CD4-positive, alpha-beta T cell treated with Interleukin-1 beta for 1 hour (primary cell): ENCODE measurements around the gene FUT3.
"Not testable (repeated sequence)": the region's sequence is repeated elsewhere in the genome, so short reads cannot be mapped to it uniquely, and the experiment has no call there.

Experiments
- DNase-seq, 2 donors: peaks; one replicate each; pipeline ENCODE4 v3.0.0-alpha.2; 2020 to 2022

Gene FUT3

DNA sequence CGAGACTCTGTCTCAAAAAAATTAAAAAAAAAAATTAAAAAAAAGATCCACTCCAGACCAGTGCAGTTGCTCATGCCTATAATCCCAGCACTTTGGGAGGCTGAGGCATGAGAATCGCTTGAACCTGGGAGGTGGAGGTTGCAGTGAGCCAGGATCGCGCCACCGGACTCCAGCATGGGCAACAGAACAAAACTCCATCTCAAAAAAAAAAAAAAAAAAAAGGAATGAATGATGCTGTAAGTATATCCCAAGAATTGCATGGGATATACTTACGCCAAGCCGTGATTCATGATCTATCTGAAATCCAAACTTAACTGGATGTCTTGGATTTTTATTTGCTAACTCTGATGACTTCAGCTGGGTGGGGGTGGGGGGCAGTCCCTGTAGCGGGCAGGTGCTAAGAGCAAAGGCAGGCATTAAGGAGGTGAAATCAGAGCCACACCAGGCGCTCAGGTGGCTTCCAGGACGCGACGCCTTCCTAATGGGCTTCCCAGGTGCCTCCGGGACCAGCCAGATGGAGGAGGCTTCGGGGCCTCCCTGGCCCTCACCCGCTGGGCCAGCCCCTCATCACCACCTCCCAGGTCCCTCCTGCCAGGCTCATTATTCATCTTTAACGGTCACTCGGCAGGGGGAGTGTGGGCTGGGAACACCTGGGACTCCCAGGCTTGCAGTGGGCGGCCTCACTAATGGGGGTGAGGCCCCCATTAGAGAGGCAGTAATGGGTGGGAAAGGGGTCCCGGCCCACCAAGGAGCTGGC is 30.5 kb upstream of the FUT3 start:
- DNase-seq, result no peak

DNA sequence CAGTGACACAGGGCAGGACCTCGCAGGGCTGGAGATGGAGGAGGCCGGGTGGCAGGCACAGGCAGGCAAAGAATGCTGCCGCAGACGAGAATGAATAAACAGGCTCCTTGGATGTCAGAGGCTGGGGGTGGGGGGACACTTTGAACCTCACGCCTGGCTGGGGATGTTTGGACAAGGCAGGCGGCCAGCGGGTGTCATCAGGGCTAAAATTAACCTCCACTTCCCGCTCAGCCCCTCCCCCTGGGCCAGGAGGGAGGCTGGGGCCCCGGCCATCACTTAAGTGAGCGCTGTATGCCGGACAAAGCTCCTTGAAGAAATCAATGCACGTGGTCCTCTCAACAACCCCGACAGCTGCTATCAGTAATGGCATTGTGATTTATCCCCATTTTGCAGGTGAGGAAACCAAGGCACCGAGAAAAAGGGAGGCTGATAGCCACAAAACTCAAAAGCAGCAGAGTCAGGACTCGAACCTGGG is 29.4 kb upstream of the FUT3 start:
- no peak for DNase-seq

DNA sequence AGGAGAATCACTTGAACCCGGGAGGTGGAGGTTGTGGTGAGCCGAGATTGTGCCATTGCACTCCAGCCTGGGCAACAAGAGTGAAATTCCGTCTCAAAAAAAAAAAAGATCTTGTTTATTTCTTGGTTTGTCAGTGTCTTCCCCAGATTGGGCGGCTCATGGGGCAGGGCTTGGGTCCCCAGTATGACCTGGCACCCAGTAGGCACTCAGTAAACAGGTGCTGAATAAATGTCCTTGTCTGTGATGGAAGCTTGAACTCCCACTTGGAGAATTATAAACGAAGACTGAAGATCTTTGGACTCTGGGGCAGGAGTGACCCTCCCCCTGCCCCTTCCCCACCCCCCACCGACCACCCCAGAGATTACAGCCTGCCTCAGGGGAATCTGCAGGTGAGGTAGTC is 28.9 kb upstream of the FUT3 start:
- no peak for DNase-seq

DNA sequence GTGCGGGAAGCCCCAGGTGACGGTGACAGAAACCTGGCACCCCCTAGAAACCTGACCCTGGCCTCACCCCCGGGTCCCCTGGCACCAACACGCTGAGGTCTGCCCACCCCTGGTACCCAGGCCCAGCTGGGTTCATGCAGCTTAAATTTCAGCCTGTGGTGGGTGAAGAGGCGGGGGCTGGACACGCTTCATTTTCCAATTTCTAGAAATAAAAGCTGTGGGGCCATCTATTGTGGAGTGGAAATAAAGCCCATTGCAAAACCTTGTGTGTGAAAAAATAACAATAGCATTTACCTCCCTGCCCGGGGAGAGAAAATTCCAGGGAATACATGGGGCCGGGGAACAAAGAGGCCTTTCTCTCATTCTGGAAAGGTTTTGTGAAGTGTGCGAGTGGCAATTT is 26.6 kb upstream of the FUT3 start:
- DNase-seq, result no peak

DNA sequence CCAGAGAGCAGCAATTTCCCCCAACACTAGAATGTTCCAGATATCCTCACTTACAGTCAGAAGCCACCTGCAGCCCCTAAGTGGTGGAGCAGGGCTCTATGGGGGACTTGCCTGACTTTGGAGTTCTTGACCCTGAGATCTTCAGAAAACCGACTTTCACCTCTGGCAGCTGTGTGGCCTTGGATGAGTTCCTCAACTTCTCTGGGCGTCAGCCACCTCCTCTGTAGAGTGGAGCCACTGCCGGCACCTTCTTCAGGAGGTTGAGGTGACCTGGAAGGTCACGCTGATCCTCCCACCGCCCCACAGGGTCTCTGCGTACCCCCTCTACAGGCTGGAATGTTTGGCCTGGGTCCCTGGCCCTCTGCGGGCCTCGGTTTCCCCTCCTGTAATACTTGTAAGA is 26.2 kb upstream of the FUT3 start:
- no peak for DNase-seq

DNA sequence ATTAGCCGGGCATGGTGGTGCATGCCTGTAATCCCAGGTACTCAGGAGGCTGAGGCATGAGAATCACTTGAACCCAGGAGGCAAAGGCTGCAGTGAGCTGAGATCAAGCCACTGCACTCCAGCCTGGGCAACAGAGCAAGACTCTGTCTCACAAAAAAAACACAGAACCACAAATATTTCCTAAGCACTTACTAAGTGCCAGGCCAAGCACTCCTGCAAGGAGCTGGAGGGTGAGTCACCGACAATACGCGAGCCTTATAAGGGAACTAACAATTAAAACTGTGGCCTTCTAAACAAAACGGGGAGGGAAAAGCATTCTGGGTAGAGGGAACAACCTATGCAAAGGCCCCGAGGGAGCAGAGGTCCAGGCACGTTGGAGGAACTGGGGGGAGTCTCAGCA is 23.2 kb upstream of the FUT3 start:
- not testable (repeated sequence) for DNase-seq

DNA sequence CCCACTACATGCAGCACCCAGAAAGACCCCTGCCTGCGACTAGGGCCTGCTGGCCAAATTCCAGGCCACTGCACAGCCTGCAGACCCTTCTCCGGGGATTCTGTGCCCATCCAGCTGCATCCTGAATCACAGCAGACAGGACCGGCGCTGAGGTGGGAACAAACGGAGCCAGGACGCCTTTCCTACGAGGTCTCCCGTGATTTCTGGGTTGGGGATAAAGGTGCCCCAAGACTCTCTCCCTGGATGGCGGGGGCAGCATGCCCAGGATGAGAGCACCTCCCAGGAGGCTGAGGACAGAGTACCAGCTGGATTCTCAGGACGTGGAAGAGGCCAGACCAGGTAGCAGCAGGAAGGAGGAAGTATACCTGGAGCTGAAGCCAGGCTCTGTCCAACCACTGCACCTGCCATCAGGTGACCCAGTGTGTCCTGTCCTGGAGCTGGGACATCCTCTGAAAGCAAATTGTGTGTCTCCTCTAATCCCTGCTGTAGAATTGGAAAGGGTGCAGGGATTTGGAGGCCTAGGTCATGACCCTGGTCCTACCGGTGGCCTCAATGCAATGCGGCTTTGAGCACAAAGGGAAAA is 22.5 kb upstream of the FUT3 start:
- no peak for DNase-seq

DNA sequence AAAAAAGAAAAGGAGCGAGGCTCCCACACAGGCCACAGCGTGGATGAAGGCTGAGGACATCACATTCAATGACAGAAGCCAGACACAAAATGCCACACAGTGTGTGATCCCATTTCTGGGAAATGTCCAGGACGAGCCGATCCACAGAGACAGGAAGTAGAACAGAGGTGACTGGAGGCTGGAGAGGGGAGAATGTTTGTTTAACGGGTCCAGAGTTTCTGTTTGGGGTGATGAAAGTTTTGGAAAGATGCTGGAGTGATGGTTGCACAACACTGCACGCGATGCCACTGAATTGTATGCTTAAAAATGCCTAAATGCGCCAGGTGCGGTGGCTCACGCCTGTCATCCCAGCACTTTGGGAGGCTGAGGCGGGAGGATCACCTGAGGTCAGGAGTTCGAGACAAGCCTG is 19.7 kb upstream of the FUT3 start:
- no peak for DNase-seq

DNA sequence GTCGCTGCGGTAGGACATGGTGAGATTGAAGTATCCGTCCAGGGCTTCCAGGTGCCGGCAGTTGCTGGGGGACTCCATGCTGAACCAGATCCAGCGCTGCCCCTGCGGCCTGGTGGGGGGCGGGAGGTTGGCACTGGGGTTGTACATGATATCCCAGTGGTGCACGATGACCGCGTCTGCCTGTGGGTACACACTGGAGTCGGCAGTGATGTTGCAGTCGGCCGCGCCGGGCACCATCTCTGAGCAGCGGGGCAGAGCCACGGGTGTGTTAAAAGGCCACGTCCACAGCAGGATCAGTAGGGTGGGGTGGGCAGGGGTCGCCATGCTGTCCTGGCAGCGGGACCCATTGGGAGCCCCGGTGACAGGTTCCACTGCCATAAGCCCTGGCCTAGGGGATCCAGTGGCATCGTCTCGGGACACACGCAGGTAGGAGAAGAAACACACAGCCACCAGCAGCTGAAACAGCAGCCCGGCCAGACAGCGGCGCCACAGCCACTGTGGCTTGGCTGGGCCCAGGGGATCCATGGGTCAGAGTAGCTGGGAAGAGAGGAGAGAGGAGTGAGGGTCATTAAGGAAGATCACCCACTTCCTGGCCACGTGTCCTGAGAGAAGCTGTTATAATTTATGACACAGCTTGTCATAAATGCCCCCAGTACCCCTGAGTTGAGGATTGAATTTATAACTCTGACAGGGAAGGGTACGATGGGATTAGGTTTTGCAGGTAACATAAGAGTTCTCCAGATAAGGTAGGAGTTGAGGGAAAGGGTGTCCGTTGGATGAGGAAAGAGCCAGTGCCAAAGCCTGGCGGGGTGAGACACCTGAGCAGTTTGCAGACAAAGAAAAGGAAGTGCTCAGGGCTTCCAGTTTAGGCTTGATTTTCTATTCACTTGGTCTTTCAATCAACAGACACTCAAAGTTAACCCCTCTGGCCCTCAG is 16.2 kb upstream of the FUT3 start:
- no peak for DNase-seq

DNA sequence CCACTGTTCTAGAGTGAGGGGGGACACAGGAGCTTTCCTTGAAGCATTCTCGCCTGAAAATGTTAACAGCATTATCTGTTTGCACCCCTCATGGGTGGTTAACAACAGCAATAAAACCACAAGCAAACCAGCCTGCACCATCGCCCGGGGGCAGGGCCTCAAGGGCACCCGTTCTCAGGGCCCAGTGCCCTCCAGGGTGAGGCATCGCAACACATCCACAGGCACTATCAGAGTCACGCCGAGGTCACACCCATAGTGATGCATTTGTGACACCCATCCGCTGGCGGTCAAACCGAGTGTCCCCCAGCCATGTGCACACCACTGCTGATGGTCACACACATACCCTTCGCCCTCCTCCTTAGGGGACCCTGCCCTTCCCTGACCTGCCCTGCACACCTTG is 14.5 kb upstream of the FUT3 start:
- no peak for DNase-seq

DNA sequence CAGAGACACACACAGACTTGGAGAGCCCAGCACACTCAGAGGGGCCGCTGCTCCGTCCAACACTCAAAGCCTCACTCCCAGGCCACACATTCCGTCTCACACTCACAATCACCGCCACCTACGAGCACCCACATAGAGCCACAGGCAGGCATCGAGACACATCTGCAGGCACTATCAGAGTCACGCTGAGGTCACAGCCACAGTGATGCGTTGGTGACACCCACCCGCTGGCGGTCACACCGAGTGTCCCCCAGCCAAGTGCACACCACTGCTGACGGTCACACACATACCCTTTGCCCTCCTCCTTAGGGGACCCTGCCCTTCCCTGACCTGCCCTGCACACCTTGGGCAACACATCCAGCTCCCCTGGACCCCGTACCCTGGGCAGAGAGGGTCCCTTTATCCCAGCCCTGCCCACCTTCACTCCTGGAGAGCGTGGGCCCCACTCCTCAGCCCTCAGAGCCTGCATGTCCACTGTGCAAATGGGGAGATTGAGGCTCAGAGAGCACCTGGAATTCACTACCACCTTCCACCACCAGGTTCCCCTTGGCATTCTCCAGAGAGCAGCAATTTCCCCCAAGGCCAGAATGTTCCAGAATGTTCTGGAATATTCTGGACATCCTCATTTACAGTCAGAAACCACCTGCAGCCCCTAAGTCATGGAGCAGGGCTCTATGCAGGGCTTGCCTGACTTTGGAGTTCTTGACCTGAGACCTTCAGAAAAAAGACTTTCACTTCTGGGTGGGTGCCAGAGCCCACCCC is 13.7 kb upstream of the FUT3 start:
- DNase-seq, result no peak

DNA sequence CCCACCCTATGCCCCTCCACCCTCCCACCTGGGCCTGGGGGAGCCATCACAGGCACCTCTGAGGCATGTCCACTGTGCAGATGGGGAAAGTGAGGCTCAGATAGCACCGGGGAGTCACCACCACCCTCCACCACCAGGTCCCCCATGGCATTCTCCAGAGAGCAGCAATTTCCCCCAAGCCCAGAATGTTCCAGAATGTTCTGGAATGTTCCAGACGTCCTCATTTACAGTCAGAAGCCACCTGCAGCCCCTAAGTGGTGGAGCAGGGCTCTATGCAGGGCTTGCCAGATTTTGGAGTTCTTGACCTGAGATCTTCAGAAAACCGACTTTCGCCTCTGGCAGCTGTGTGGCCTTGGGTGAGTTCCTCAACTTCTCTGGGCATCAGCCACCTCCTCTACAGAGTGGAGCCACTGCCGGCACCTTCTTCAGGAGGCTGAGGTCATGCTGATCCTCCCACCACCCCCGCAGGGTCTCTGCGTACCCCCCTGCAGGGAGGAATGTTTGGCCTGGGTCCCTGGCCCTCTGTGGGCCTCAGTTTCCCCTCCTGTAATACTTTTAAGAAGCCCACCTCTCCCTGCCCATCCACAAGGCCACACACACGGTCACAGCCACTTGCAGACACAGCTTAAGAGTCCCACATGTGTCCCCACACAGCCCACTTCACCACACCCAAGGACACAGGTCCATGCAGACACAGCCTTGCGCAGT is 12.9 kb upstream of the FUT3 start:
- DNase-seq, result no peak

DNA sequence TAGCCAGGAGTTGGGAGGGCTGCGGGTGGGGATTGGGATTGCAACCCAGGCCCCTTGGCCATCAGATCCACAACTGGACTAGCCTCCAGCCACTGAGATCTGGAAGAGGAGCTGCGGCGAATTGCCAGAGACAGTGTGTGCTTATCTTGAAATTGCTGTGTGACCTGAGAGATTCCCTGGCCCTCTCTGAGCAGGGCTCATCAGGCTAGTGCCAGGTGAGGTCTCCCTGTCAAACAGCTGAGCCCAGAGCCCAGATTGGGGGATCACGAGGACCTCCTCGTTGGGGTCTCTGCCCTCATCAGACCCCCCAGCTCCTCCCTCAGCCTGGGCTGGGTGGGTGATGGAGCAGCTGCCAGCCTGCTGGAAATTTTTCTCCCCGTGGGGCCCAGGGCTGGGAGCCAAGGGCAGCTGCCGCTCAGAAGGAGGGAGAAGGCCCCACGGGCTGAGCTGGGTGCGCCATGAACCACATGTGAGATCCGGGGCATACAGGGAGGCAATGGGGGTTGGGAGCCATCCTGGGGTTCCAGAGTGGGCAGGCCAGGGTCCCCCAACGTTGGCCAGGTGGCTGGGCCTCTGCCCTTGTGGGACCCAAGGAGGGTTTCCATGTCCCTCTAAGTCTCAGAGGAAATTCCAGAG is 11.9 kb upstream of the FUT3 start:
- no peak for DNase-seq

DNA sequence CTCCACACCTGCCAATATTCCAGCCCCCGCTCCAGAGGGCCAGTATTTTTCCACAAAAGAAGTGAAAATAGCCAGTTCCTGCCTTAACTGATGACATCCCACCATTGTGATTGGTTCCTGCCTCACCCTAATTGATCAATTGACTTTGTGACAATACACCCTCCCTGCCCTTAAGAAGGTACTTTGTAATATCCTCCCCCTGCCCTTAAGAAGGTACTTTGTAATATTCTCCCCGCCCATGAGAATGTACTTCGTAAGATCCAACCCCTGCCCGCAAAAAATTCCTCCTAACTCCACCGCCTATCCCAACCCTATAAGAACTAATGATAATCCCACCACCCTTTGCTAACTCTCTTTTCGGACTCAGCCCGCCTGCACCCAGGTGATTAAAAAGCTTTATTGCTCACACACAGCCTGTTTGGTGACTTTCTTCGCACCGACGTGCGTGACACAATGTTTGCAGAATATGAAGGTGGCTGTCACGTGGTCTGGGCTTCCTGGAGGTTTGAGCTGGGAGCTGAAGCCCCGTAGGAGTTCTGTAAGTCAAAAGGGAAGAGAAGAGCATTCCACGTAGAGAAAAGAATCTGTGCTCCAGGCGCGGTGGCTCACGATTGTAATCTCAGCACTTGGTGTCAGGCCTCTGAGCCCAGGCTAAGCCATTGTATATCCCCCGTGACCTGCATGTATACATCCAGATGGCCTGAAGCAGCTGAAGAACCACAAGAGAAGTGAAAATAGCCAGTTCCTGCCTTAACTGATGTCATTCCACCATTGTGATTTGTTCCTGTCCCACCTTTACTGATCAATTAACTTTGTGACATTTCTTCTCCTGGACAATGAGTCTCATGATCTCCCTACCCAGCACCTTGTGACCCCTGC is 6.2 kb upstream of the FUT3 start:
- no peak for DNase-seq

DNA sequence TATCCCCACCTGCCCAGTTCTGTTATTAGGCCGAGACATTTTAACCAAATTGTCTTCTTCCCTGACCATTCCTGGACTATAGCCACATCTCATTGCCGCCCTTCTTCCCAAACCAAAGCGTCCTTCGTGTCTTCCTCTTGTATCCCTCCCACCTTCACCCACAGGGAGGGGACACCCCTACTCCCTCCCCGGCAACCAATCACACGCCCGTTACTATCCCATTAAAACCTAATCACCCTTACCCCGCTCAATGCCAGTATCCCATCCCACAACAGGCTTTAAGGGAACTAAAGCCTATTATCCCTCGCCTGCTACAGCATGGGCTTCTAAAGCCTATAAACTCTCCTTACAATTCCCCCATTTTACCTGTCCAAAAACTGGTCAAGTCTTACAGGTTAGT is 3.9 kb upstream of the FUT3 start:
- not testable (repeated sequence) for DNase-seq

DNA sequence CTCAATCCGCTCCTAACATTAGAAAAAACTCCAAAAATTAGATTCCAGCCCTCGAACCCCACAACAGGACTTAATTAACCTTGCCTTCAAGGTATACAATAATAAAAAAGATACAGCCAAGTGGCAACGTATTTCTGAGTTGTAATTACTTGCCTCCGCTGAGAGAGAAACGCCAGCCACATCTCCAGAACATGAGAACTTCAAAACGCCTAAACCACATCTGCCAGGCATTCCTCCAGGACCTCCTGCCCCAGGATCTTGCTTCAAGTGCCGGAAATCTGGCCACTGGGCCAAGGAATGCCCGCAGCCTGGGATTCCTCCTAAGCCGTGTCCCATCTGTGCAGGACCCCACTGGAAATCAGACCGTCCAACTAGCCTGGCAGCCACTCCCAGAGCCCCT is 2.9 kb upstream of the FUT3 start:
- DNase-seq, result not testable (repeated sequence)

DNA sequence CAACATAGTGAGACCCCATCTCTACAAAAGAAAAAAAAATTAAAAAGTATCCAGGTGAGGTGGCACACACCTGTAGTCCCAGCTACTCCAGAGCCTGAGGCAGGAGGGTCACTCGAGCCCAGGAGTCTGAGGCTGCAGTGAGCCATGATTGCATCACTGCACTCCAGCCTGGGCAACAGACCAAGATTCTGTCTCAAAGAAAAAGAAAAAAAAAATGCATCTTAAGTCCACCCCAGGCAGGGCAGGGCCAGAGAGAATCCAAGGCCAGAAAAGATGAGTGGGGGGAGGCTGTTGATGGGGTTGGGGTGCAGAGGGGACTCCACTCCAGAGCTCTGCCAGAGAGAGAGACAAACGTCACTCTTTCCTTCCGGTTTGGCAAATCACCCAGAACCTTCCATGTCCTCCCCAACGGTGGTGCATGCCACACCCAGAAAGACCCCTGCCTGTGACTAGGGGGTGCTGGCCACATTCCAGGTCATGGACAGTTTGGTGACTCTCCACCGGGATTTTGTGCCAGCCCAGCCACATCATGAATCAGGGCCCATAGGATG is 431 bp downstream of the FUT3 start:
- no peak for DNase-seq

DNA sequence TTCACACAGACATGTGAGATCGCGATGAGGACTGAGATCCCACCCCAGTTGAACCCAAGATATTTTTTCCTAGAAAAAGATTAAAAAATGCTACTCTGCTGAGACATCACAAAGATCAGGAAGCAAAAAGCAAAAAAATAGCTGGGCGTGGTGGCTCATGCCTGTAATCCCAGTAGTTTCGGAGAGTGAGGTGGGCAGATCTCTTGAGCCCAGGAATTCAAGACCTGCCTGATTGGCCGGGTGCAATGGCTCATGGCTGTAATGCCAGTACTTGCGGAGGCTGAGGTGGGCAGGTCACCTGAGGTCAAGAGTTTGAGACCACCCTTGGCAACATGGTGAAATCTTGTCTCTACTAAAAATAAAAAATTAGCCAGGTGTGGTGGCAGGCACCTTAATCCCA is 1.1 kb downstream of the FUT3 start:
- no peak for DNase-seq

DNA sequence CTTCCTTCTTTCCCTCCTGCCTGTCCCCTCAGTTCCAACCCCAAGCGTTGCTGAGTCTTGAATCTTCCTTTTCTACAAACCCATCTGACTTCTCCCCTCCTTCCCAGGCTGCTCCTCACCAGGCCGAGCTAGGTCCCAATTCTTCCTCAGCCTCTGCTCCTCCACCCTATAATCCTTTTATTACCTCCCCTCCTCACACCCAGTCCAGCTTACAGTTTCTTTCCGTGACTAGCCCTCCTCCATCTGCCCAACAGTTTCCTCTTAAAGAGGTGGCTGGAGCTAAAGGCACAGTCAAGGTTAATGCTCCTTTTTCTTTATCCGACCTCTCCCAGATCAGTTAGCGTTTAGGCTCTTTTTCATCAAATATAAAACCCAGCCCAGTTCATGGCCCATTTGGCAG is 2.6 kb downstream of the FUT3 start:
- DNase-seq, result not testable (repeated sequence)

DNA sequence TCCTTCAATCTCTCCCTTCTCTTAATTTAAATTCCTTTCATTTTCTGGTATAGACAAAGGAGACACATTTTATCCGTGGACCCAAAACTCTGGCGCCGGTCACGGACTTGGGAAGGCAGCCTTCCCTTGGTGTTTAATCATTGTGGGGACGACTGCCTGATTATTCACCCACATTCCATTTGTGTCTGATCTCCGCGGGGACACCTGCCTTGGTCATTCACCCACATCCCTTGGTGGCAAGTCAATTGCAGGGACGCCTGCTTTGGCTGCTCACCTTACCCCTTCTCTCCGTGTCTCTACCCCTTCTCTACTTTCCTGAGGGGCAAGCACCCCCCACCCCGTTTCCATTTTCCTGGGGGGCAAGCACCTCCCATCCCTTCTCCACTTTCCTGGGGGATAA is 3.4 kb downstream of the FUT3 start:
- not testable (repeated sequence) for DNase-seq
